BJ (cell line): ENCODE measurements around the gene LRMDA. TPM values are rescaled to one million over a fixed set of nuclear protein-coding genes. Genes with fewer than 3 reads are reported as not detected.
"Not testable (repeated sequence)": the region's sequence is repeated elsewhere in the genome, so short reads cannot be mapped to it uniquely, and the experiment has no call there.

Experiments
- CTCF ChIA-PET: fragments of 350-600 bp; formaldehyde crosslinking; extraction: SDS; loops from one replicate; lab custom pipeline; 2021; ENCODE audit warnings: antibody characterized with exemption, inconsistent platforms; lab: Yijun Ruan, JAX
- POLR2A ChIA-PET: fragments of 300-600 bp; sonication (Branson Sonifier 250); formaldehyde crosslinking; extraction: SDS; loops from one replicate; lab custom pipeline; 2021; ENCODE audit warnings: antibody characterized with exemption; lab: Charles Lee
- DNase-seq: peaks from one replicate; pipeline ENCODE4 v3.0.0-alpha.2; 2011; ENCODE audit warnings: low read depth
- H3K27me3 ChIP-seq: 2 replicates; pipeline ENCODE4 v1.6.0; 2011; ENCODE audit warnings: low read length; ENCODE audit not compliant: control insufficient read depth, insufficient read depth
- H3K36me3 ChIP-seq: 2 replicates; pipeline ENCODE4 v1.5.1; 2011; ENCODE audit warnings: low read length; ENCODE audit not compliant: control insufficient read depth, insufficient read depth
- H3K4me3 ChIP-seq: 2 replicates; pipeline ENCODE4 v1.5.1; 2011; ENCODE audit warnings: low read depth, mild to moderate bottlenecking, control low read depth, low read length
- CTCF ChIP-seq: IDR thresholded peaks from 2 replicates; pipeline ENCODE4 v1.5.1; 2011; ENCODE audit warnings: low read depth, mild to moderate bottlenecking, control low read depth, inconsistent platforms, low read length, moderate library complexity; ENCODE audit not compliant: insufficient read depth
- polyA plus RNA-seq: library from polyadenylated mRNA; depleted of rRNA; stranded (reverse); fragments of >200 nt; gene quantifications from 2 replicates; pipeline ENCODE4 v1.2.3, GENCODE V29; 2011

Gene LRMDA
- polyA plus RNA-seq, 1 experiment = not detected

- no peaks in the 10 kb centered on the region for H3K27me3 ChIP-seq
- TF ChIP-seq CTCF = no peak
- CTCF ChIA-PET = no interaction called here
- POLR2A ChIA-PET = no interaction called here
- no peaks in the 10 kb centered on the region for H3K36me3 ChIP-seq
- no peak for DNase-seq
- H3K4me3 ChIP-seq = no peak overlapping the region
These were observed 1092.4 kb downstream of the LRMDA start for GRCh38 chr10:76523791-76524351.

- POLR2A ChIA-PET, H3K27me3 ChIP-seq: not testable (repeated sequence)
- CTCF ChIA-PET = interaction anchor here (0.7 kb wide), 1 partner anchor 10 kb away, joined by 3 read pairs; no protein-coding TSS in a partner anchor
These were observed 1095.4 kb downstream of the LRMDA start for GRCh38 chr10:76526833-76527232.

GRCh38 chr10:76540331-76540730, 1108.9 kb downstream of the LRMDA start:
- Histone ChIP-seq H3K4me3 (no peak overlapping the region), H3K27me3 (no peaks in the 10 kb centered on the region), H3K36me3 (no peaks in the 10 kb centered on the region)
- DNase-seq = no peak
- POLR2A ChIA-PET = no interaction called here
- CTCF ChIA-PET = no interaction called here
- TF ChIP-seq CTCF = no peak

More at GRCh38 chr10:76526833-76527232, 1095.4 kb downstream of the LRMDA start:
- DNase-seq, H3K36me3 ChIP-seq, H3K4me3 ChIP-seq: not testable (repeated sequence)

- POLR2A ChIA-PET = no interaction called here
- Histone ChIP-seq H3K4me3 (no peak overlapping the region), H3K27me3 (no peaks in the 10 kb centered on the region), H3K36me3 (no peaks in the 10 kb centered on the region)
- CTCF ChIA-PET = no interaction called here
- no peak for DNase-seq
- TF ChIP-seq CTCF = no peak
These were observed 1109.4 kb downstream of the LRMDA start for GRCh38 chr10:76540786-76541185.

GRCh38 chr10:76541852-76542251, 1110.4 kb downstream of the LRMDA start:
- no peak for TF ChIP-seq CTCF
- ChIA-PET CTCF (interaction anchor here (0.7 kb wide), 1 partner anchor 239 kb away, joined by 3 read pairs; no protein-coding TSS in a partner anchor), POLR2A (no interaction called here)
- no peak for DNase-seq
- H3K4me3 ChIP-seq = no peak overlapping the region
- H3K27me3 ChIP-seq = no peaks in the 10 kb centered on the region
- no peaks in the 10 kb centered on the region for H3K36me3 ChIP-seq
